Testis (tissue), 3 donors: ENCODE data around the gene FXYD3. TPM values are rescaled to one million over a fixed set of nuclear protein-coding genes. Genes with fewer than 3 reads are reported as not detected.

Experiments used
- DNase-seq: peaks from one replicate; pipeline ENCODE4 v3.0.0-alpha.2; 2019
- H3K27ac ChIP-seq, 2 donors: fragments of 200-600 bp; sonication (generic); one replicate each; pipeline ENCODE4 v1.5.1; 2019
- H3K27me3 ChIP-seq: fragments of 200-600 bp; sonication (generic); one replicate; pipeline ENCODE4 v1.5.1; 2019
- H3K36me3 ChIP-seq: fragments of 200-600 bp; sonication (generic); one replicate; pipeline ENCODE4 v1.5.1; 2017; ENCODE audit warnings: low read depth; ENCODE audit errors: missing control alignments
- H3K4me1 ChIP-seq: fragments of 200-600 bp; sonication (generic); one replicate; pipeline ENCODE4 v1.5.1; 2019
- H3K4me3 ChIP-seq, 2 donors: fragments of 200-600 bp; sonication (generic); one replicate each; pipeline ENCODE4 v1.5.1; 2017 to 2019
- H3K9me3 ChIP-seq: fragments of 200-600 bp; sonication (generic); one replicate; pipeline ENCODE4 v1.5.1; 2017
- POLR2A ChIP-seq: fragments of 450-650 bp; IDR thresholded peaks from one replicate; pipeline ENCODE4 v1.6.1; 2017; ENCODE audit warnings: antibody characterized with exemption, mild to moderate bottlenecking, moderate library complexity
- WGBS, 2 donors: methylation state at CpG; one replicate each; pipeline ENCODE4 v1.1.5; 2018; 5-methylcytosine and 5-hydroxymethylcytosine counted together
- intact Hi-C: fragments of 100-400 bp; cut with DNase I; formaldehyde crosslinking; loops from one replicate; pipeline ENCODE4 v1.15.1; 2023; ENCODE audit warnings: low total_unique reads
- polyA plus RNA-seq: library from polyadenylated mRNA; stranded (reverse); fragments of 350-450 nt; fragmentation: Illumina TruSeq; extraction: RNeasy Lipid Tissue Mini Kit (QIAGEN cat#74804); gene quantifications from one replicate; pipeline ENCODE4 v1.2.3, GENCODE V29; 2014; ENCODE audit warnings: low read depth, low replicate concordance; ENCODE audit not compliant: insufficient read depth
- total RNA-seq, 2 donors: library from RNA; depleted of rRNA; stranded (reverse); fragments of >200 nt; gene quantifications; one replicate each; pipeline ENCODE4 v1.2.3, GENCODE V29; 2016
- TF ChIP-seq, protein P1 (sequence below), 3 experiments: fragments of 450-650 bp in 2 of 3; fragments of 200-600 bp in 1 of 3; sonication (generic) in 1 of 3; IDR thresholded peaks; one replicate each; pipeline ENCODE4 v1.5.1; 2016 to 2019; ENCODE audit warnings: antibody characterized with exemption in 3 of 3, mild to moderate bottlenecking in 2 of 3, moderate library complexity in 1 of 3

FXYD3 gene
- total and polyA plus RNA-seq, 3 donors from 2014 or later: 2.6 TPM; not detected in 2

DNA sequence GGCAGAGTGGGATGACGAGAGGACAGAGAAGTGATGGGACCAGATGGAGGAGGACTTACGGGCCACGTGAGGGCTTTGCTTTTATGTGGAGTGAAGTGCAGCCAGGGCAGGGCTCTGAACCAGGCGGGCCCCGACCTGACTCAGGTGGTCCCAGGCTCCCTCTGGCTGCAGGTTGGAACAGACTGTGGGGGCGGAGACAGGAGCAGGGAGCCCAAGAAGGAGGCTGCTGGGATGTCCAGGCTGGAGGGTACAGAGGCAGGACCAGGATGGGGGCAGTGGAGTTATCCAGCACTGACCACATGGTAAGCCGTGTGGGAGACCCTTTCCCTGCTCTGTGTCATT is 41.0 kb downstream of the FXYD3 start:
- TF ChIP-seq, protein P1, sequence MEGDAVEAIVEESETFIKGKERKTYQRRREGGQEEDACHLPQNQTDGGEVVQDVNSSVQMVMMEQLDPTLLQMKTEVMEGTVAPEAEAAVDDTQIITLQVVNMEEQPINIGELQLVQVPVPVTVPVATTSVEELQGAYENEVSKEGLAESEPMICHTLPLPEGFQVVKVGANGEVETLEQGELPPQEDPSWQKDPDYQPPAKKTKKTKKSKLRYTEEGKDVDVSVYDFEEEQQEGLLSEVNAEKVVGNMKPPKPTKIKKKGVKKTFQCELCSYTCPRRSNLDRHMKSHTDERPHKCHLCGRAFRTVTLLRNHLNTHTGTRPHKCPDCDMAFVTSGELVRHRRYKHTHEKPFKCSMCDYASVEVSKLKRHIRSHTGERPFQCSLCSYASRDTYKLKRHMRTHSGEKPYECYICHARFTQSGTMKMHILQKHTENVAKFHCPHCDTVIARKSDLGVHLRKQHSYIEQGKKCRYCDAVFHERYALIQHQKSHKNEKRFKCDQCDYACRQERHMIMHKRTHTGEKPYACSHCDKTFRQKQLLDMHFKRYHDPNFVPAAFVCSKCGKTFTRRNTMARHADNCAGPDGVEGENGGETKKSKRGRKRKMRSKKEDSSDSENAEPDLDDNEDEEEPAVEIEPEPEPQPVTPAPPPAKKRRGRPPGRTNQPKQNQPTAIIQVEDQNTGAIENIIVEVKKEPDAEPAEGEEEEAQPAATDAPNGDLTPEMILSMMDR (IDR thresholded peaks at IDR 0.05): no peak
- no peak for TF ChIP-seq POLR2A
- Histone ChIP-seq H3K4me1 (peaks cover 9% of the 10 kb centered on the region), H3K27ac (no peak overlapping the region), H3K4me3 (no peak overlapping the region), H3K9me3 (no peaks in the 10 kb centered on the region), H3K36me3 (no peaks in the 10 kb centered on the region), H3K27me3 (no peaks in the 10 kb centered on the region)
- intact Hi-C loops: no loop called here
- WGBS, 2 donors: 76 to 80% methylated on average over 7 of the region's 7 CpGs
- no peak for DNase-seq

DNA sequence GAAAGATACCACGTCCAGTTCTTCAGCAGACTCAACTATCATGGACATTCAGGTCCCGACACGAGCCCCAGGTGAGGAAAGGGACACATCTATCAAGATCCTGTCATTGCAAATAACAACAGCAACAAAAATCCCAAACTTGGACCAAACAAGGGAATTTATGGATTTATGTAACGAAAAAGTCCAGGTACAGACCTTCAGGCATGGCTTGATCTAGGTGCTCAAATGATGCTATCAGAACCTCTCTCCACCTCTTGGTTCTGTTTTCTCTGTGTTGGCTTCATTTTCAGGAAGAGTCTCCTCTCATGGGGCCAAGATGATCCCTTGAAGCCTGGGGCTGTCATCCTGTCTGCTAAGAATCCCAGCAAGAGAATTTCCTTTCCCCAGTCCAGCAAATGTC is 41.8 kb downstream of the FXYD3 start:
- 94% methylated on average over 4 of the region's 4 CpGs for WGBS, 2 donors
- no peak overlapping the region for H3K27ac ChIP-seq
- intact Hi-C loops: no loop called here
- DNase-seq: no peak
- TF ChIP-seq, protein P1 (IDR thresholded peaks at IDR 0.05): no peak
- TF ChIP-seq POLR2A: no peak
- H3K36me3 ChIP-seq: no peaks in the 10 kb centered on the region
- H3K27me3 ChIP-seq: no peaks in the 10 kb centered on the region
- no peak overlapping the region for H3K4me3 ChIP-seq
- H3K4me1 ChIP-seq: peaks cover 9% of the 10 kb centered on the region
- no peaks in the 10 kb centered on the region for H3K9me3 ChIP-seq

DNA sequence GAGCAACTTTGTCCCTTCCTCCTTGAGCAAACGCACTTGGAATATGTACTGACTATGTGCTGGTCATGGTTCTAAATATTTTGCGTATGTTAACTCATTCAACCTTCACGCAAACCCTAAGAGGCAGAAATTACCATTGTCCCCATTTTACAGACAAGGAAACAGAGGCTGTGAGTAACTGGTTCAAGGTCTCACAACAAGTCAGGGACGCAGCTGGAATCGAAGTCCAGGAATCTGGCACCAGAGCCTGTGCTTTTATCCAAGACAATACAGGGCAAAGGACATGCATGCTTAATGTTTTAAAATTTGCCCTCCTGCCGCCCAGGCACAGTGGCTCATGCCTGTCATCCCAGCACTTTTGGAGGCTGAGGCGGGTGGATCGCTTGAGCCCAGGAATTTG is 44.0 kb downstream of the FXYD3 start:
- Histone ChIP-seq H3K4me1 (peaks cover 5% of the 10 kb centered on the region), H3K27ac (no peak overlapping the region), H3K9me3 (no peaks in the 10 kb centered on the region), H3K4me3 (no peak overlapping the region), H3K27me3 (no peaks in the 10 kb centered on the region), H3K36me3 (no peaks in the 10 kb centered on the region)
- intact Hi-C loops: no loop called here
- no peak for DNase-seq
- WGBS, 2 donors: 89 to 90% methylated on average over 8 of the region's 8 CpGs
- TF ChIP-seq POLR2A: no peak
- TF ChIP-seq, protein P1 (IDR thresholded peaks at IDR 0.05): no peak

DNA sequence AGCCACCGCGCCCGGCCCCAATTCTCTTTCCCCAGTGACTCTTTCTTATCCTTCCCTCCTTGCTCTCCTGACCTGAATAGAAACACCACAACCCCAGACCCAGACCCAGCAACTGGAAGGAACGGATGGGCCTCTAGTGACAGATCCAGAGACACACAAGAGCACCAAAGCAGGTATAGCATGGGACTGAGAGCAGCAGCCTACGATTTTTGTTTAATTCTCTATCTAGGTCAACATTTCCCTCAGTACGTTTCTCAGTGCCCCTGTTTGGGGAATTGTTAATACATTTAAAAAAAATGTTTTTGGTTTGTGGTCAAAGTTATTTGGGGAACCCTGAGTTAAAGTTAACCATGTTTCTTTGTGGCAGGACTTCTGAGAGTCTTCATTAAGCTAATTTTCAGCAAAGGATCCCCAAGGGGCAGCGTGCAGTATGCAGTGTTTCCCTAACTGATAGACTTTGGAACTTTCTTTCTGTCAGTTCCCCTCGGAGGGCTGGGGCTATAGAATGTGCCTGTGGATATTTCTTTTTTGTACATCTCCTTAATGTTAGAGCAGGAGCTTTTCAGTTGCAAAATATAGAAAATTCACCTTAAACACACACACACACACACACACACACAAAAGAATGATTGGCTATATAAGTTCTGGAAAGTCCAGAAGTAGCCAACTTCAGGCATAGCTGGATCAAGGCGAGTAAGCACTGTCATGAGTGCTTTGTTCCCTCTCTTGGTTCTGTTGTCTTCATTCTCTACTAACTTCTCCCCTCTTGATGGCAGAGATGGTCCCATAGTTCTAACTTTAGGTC is 45.2 kb downstream of the FXYD3 start:
- Histone ChIP-seq H3K27me3 (no peaks in the 10 kb centered on the region), H3K4me3 (no peak overlapping the region), H3K4me1 (no peaks in the 10 kb centered on the region), H3K27ac (no peak overlapping the region), H3K36me3 (no peaks in the 10 kb centered on the region), H3K9me3 (no peaks in the 10 kb centered on the region)
- TF ChIP-seq POLR2A: no peak
- TF ChIP-seq, protein P1 (IDR thresholded peaks at IDR 0.05): no peak
- 82 to 91% methylated on average over 9 of the region's 9 CpGs for WGBS, 2 donors
- no peak for DNase-seq
- intact Hi-C loops: no loop called here

DNA sequence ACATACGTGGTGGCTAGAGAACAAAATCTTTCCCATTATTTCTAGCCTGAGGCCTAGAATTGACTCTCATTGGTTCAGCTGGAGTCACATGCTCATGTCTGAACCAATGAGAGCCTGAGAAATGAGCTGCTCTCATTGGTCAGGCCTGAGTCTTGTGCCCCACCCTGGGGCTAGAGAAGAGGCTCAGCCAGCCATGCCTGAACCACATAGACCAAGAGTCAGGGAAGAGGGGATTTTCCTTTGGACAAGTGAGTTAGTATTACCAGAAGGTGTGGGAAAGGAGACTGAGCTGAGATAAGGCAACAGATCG is 45.8 kb downstream of the FXYD3 start:
- WGBS, 2 donors: 66 to 76% methylated on average over 2 of the region's 2 CpGs
- intact Hi-C loops: no loop called here
- Histone ChIP-seq H3K9me3 (no peaks in the 10 kb centered on the region), H3K36me3 (no peaks in the 10 kb centered on the region), H3K4me3 (no peak overlapping the region), H3K4me1 (no peaks in the 10 kb centered on the region), H3K27me3 (no peaks in the 10 kb centered on the region), H3K27ac (no peak overlapping the region)
- no peak for DNase-seq
- TF ChIP-seq POLR2A: no peak
- TF ChIP-seq, protein P1 (IDR thresholded peaks at IDR 0.05): no peak
